Measurements from ENCODE around the gene FTO. TPM values are rescaled to one million over a fixed set of nuclear protein-coding genes. Genes with fewer than 3 reads are reported as not detected.

The FTO gene
- total and polyA plus RNA-seq, 2 of the 8 experiments (the other 6 are each of a cell fraction or from before 2014, with no cell fraction given) = 34.5 to 59.8 TPM

DNA sequence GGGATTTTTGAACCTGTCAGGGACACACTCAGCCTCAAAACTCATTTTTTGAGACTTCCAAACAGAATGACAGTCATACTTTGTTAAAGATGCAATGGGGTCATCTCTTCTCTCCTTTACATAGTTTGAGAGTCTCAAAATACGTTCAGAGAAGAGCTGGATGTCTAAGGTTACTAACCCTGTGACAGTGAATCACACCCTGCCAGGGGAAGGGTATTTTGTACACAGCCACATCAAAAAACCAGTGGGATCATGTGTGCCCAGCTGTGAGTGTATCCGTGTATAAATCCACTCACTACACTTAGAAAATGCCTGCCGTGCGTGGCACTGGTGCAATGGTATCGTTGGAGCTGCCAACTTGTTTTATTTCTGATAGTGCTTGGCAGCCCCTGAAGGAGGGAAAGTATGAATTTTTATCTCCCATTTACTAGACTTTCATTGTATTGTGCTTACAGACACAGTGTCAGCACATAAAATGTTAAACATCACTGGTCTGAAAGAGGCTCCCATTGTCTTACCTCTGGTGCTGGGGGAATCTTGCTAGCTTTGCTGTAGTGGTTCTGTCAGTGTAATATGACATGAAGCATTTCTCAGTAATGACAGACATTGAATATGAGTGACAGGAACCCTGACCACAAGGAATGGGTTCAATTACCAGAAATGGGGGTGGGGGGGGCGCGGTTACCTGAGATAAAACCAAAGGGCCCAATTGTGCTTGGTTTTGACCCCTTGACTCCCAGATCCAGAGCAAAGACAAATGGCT lies 256.3 kb downstream of the FTO start:
- no peaks in the 10 kb centered on the region for H3K4me1 ChIP-seq (replicated peaks in 1 of 4; ENCODE audit: control insufficient read depth in 3 of 4, insufficient read depth in 4 of 4, low read length in 3 of 4)
- no peak overlapping the region for H2BK12ac ChIP-seq (ENCODE audit: low read depth, low read length)
- POLR2A ChIA-PET (ENCODE audit: partially characterized antibody) = no interaction called here
- H3K4me2 ChIP-seq (ENCODE audit: insufficient read depth in 1 of 2, low read depth in 2 of 2, low read length in 2 of 2) = no peak overlapping the region
- FAIRE-seq = no peak
- no peak overlapping the region for H2AFZ ChIP-seq (ENCODE audit: low read length)
- no peak overlapping the region for H3K56ac ChIP-seq (replicated peaks; ENCODE audit: insufficient read length, low read depth, low read length)
- H3K9me3 ChIP-seq (ENCODE audit: insufficient read depth in 2 of 2, low read depth in 1 of 2, low read length in 1 of 2) = no peaks in the 10 kb centered on the region
- no peaks in the 10 kb centered on the region for H3K79me2 ChIP-seq (ENCODE audit: control insufficient read depth in 1 of 2, insufficient read depth in 2 of 2, low read length in 2 of 2)
- no peak overlapping the region for H2BK20ac ChIP-seq (ENCODE audit: low read length)
- H3K79me1 ChIP-seq (ENCODE audit: low read depth, low read length) = no peaks in the 10 kb centered on the region
- no peak overlapping the region for H2BK120ac ChIP-seq (replicated peaks; ENCODE audit: low read depth, low read length)
- H4K8ac ChIP-seq (ENCODE audit: extremely low read depth, insufficient read depth, low read length) = no peak overlapping the region
- H4K20me1 ChIP-seq (replicated peaks in 1 of 2; ENCODE audit: control insufficient read depth in 1 of 2, insufficient read depth in 2 of 2, low read length in 2 of 2) = no peaks in the 10 kb centered on the region
- H4K91ac ChIP-seq (replicated peaks; ENCODE audit: insufficient read length, low read length) = no peak overlapping the region
- no peak overlapping the region for H3K4me3 ChIP-seq (ENCODE audit: extremely low read depth in 1 of 4, insufficient read depth in 2 of 4, low read depth in 3 of 4, low read length in 4 of 4)
- no peak overlapping the region for H4K5ac ChIP-seq (ENCODE audit: insufficient read length, low read depth, low read length)
- H3K23ac ChIP-seq (ENCODE audit: insufficient read length) = no peak overlapping the region
- no peak overlapping the region for H3K27ac ChIP-seq (ENCODE audit: low read depth, low read length)
- no peak overlapping the region for H3K18ac ChIP-seq (ENCODE audit: extremely low read depth, low read length)
- H2AK5ac ChIP-seq (ENCODE audit: low read depth, low read length) = no peak overlapping the region
- 86% methylated on average over 7 of the region's 7 CpGs; no CpG with 5 or more reads in 1 of the 2 experiments for WGBS, 2 experiments (ENCODE audit: extremely low coverage in 1 of 2, insufficient coverage in 1 of 2, insufficient read length in 1 of 2, insufficient replicate concordance in 2 of 2, low coverage in 1 of 2, low lambda C conversion rate in 2 of 2, missing lambda C conversion rate in 1 of 2)
- no peak overlapping the region for H3K14ac ChIP-seq (ENCODE audit: insufficient read length)
- H3K36me3 ChIP-seq (ENCODE audit: control insufficient read depth in 2 of 4, insufficient read depth in 4 of 4, low read length in 3 of 4) = no peaks in the 10 kb centered on the region
- CTCF ChIA-PET (ENCODE audit: partially characterized antibody) = no interaction called here
- DNase-seq (ENCODE audit: low read depth in 1 of 2, low spot score in 2 of 2) = no peak
- H3K4ac ChIP-seq (replicated peaks; ENCODE audit: insufficient read length, low read depth, low read length) = no peak overlapping the region
- H3K23me2 ChIP-seq (ENCODE audit: low read depth, low read length) = no peaks in the 10 kb centered on the region
- no peak overlapping the region for H2BK5ac ChIP-seq (ENCODE audit: low read depth, low read length)
- no peak overlapping the region for H3K9ac ChIP-seq (replicated peaks in 1 of 4; ENCODE audit: extremely low read depth in 1 of 4, low read depth in 3 of 4, low read length in 3 of 4)
- H2BK15ac ChIP-seq (ENCODE audit: low read length) = no peak overlapping the region
- no peaks in the 10 kb centered on the region for H3K27me3 ChIP-seq (replicated peaks in 1 of 4; ENCODE audit: control insufficient read depth in 3 of 4, extremely low read depth in 1 of 4, insufficient read depth in 3 of 4, low read length in 3 of 4)
- TF ChIP-seq SIRT6 (IDR thresholded peaks at IDR 0.05; ENCODE audit: low read length) (no peak), POLR2AphosphoS5 (IDR thresholded peaks at IDR 0.05; ENCODE audit: low read depth, low read length) (no peak), JUN (IDR thresholded peaks at IDR 0.05; ENCODE audit: low read depth, low read length) (no peak), BRCA1 (IDR thresholded peaks at IDR 0.05; ENCODE audit: low read depth, low read length) (no peak), POU5F1 (IDR thresholded peaks at IDR 0.05; ENCODE audit: low read depth, low read length) (no peak), CBX5 (IDR thresholded peaks at IDR 0.05; ENCODE audit: low read depth, low read length) (no peak), HDAC2 (IDR thresholded peaks at IDR 0.05; ENCODE audit: borderline replicate concordance in 1 of 2, low read depth in 2 of 2, low read length in 2 of 2) (no peak), GTF2F1 (IDR thresholded peaks at IDR 0.05; ENCODE audit: borderline replicate concordance, low read depth, low read length) (no peak)
- TF ChIP-seq, protein P1, sequence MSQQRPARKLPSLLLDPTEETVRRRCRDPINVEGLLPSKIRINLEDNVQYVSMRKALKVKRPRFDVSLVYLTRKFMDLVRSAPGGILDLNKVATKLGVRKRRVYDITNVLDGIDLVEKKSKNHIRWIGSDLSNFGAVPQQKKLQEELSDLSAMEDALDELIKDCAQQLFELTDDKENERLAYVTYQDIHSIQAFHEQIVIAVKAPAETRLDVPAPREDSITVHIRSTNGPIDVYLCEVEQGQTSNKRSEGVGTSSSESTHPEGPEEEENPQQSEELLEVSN (IDR thresholded peaks at IDR 0.05) = no peak
- TF ChIP-seq, protein P2, sequence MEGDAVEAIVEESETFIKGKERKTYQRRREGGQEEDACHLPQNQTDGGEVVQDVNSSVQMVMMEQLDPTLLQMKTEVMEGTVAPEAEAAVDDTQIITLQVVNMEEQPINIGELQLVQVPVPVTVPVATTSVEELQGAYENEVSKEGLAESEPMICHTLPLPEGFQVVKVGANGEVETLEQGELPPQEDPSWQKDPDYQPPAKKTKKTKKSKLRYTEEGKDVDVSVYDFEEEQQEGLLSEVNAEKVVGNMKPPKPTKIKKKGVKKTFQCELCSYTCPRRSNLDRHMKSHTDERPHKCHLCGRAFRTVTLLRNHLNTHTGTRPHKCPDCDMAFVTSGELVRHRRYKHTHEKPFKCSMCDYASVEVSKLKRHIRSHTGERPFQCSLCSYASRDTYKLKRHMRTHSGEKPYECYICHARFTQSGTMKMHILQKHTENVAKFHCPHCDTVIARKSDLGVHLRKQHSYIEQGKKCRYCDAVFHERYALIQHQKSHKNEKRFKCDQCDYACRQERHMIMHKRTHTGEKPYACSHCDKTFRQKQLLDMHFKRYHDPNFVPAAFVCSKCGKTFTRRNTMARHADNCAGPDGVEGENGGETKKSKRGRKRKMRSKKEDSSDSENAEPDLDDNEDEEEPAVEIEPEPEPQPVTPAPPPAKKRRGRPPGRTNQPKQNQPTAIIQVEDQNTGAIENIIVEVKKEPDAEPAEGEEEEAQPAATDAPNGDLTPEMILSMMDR (IDR thresholded peaks at IDR 0.05; ENCODE audit: control extremely low read depth in 1 of 3, insufficient read depth in 1 of 3, low read depth in 1 of 3, low read length in 3 of 3) = no peak

Data from H1 (cell line).